HG03060 (cell line): ENCODE results near the gene FGFBP1.

Experiments used
- ATAC-seq: cut with Tn5 transposase; IDR thresholded peaks from one replicate; pipeline ENCODE4 v1.9.1; 2021; ENCODE audit warnings: low read depth, moderate number of reproducible peaks; ENCODE audit not compliant: unreplicated experiment

The FGFBP1 gene

GRCh38 chr4:15938640-15939039 lies at the start of gene FGFBP1:
Gene FGFBP1 (minus strand): TSS chr4:15938740. CDS start chr4:15936632, 2,108 bp downstream.
- no peak for ATAC-seq

- no peak for ATAC-seq
Measured at GRCh38 chr4:15988222-15988621, 49.7 kb upstream of the FGFBP1 start.

GRCh38 chr4:15986907-15987306 lies 48.4 kb upstream of the FGFBP1 start:
- no peak for ATAC-seq

- ATAC-seq = no peak
Measured at GRCh38 chr4:15983610-15984009, 45.1 kb upstream of the FGFBP1 start.

- no peak for ATAC-seq
Measured at GRCh38 chr4:15982842-15983524, 44.4 kb upstream of the FGFBP1 start.

GRCh38 chr4:15976456-15977447 lies 38.2 kb upstream of the FGFBP1 start:
- ATAC-seq = no peak

- ATAC-seq = no peak
Measured at GRCh38 chr4:15971068-15971801, 32.7 kb upstream of the FGFBP1 start.

- ATAC-seq = no peak
Measured at GRCh38 chr4:15968551-15969300, 30.2 kb upstream of the FGFBP1 start.

GRCh38 chr4:15965325-15965724 lies 26.8 kb upstream of the FGFBP1 start:
- ATAC-seq = no peak

GRCh38 chr4:15964159-15964558 lies 25.6 kb upstream of the FGFBP1 start:
- ATAC-seq = no peak

- no peak for ATAC-seq
Measured at GRCh38 chr4:15963576-15963975, 25.0 kb upstream of the FGFBP1 start.

- ATAC-seq = no peak
Measured at GRCh38 chr4:15963001-15963451, 24.5 kb upstream of the FGFBP1 start, which contains the start of gene FGFBP2. Gene FGFBP2 (minus strand): TSS chr4:15963175. CDS start chr4:15963129, 46 bp downstream.

GRCh38 chr4:15961781-15962510 lies 23.4 kb upstream of the FGFBP1 start:
- no peak for ATAC-seq

- ATAC-seq = no peak
Measured at GRCh38 chr4:15958562-15958961, 20.0 kb upstream of the FGFBP1 start.

GRCh38 chr4:15956179-15956850 lies 17.8 kb upstream of the FGFBP1 start:
- ATAC-seq = peak; percentile 84

- no peak for ATAC-seq
Measured at GRCh38 chr4:15955670-15956069, 17.1 kb upstream of the FGFBP1 start.

- ATAC-seq = no peak
Measured at GRCh38 chr4:15953625-15954024, 15.1 kb upstream of the FGFBP1 start.

GRCh38 chr4:15951781-15952180 lies 13.2 kb upstream of the FGFBP1 start:
- no peak for ATAC-seq

- no peak for ATAC-seq
Measured at GRCh38 chr4:15948826-15949225, 10.3 kb upstream of the FGFBP1 start.
